HG03469 (cell line): ENCODE results near the gene GRIN3A.

Experiments
- ATAC-seq: cut with Tn5 transposase; IDR thresholded peaks from one replicate; pipeline ENCODE4 v1.9.1; 2021; ENCODE audit warnings: mild to moderate bottlenecking, moderate library complexity, moderate number of reproducible peaks; ENCODE audit not compliant: unreplicated experiment

GRIN3A gene

DNA sequence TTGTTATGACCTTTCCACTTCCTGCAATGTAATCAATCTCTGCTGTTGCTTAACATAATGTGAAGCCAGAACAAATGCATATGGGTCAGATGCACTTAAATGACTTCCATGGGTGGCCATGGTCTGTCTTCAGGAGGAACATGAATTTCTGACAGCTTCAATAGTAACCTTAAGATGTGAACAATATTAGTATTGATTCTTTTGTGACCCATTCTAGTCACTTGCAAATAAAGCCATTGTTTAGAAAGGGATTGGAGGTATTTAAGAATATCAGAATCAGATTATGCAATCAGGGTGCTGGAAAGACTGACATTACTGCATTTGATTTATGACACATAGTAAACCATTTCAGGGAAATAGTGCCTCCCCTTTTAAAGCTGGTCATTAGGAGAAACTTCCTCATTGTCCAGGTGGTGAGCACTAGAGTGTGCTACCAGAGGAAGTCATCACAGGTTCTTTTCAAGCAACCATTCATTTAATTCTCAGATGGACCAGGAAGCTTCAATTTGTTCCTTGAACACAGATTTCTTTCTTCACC lies 32.1 kb downstream of the GRIN3A start:
- ATAC-seq: no peak

DNA sequence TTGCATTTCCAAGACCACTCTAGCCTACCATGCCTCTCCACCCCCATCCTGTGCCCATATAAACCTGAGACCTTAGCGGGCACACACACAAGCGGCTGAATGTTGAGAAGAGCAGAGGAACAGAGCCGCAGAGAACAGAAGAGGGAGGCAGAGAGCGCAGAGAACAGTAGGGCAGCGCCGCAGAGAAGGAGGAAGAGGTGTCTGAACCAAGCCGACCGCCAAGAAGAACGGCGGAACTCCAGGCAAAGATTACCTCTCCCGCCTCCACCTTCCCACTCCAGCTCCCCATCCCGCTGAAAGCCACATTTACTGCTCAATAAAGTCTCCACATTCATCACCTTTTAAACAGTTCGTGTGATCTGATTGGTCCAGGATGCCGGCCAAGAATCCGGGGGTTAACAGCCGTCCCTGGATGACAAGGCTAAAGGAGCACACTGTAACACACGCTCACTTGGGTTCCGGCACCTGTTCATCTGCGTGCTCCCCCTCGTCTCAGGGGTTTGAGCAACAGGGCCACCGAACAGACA lies 33.2 kb downstream of the GRIN3A start:
- ATAC-seq: peak; percentile 68

DNA sequence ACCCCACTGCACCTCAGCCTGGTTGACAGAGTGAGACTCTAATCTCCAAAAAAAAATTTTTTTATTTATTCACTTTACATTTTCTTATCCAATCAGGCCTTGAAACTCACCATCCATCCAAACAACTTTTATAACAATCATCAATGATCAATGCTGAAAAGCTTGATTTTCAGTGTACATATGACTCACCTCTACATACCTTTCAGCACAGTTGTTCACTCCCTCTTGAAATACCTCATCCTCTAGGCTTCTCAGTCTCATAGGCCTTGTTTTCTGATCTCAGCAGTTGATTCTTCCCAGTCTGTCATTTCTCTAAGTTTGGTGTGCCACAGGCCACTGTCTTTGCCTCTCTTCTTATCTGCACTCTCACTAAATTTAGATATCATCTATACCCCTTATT lies 36.2 kb downstream of the GRIN3A start:
- ATAC-seq: no peak

DNA sequence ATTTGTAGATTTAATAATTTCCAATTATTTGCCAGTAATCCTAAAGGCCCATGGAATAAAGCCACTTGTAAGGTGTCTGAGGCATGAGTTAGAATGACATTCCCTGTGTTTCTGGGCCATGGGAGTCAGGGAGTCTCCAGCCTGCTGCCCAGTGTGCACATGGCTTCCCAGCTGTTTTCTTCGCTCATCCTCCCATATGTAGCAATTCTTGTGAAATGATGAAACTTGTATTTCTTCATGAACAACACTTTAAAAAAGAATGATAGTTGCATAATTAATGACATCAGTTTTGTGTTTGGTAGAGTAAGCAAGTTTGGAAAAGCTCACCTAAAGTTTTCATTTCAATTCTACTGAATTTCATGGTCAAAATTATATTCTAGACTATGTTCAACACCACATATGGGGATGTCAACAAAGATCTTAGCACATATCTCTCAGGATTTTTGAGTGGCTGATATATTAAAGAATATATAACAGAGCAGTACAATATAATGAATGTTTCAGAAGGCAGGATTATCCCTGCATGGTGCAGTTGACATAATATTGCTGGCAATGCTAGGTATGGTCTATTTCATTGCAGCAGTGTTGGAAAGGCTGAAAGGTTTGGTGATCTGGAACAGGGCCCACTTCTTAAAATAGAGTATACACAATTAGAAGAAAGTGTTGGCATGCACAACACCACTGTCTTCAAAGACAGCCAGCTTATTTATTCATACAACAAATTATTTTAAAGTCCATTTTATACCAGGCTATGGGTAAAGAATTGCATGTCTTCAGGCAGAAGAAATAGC lies 44.7 kb downstream of the GRIN3A start:
- ATAC-seq: no peak

DNA sequence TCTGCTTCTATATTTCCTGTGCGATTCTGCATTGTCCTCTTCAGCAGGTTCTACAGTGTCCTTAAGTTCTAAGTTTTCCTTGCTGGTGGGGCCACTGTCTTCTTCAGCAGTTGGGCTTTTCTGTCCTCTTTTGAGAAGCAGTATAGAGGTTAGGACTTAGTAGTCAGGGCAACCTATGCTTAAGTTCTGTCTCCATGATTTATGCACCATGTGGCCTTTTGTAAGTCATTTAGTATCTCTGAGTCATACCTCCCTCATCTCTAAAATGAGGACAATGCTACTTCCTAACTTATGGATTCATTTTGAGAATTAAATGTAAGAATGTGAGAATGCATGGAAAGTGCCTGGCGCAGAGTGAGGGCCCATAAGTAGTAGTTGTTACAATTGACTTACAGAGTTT lies 46.8 kb downstream of the GRIN3A start:
- no peak for ATAC-seq

DNA sequence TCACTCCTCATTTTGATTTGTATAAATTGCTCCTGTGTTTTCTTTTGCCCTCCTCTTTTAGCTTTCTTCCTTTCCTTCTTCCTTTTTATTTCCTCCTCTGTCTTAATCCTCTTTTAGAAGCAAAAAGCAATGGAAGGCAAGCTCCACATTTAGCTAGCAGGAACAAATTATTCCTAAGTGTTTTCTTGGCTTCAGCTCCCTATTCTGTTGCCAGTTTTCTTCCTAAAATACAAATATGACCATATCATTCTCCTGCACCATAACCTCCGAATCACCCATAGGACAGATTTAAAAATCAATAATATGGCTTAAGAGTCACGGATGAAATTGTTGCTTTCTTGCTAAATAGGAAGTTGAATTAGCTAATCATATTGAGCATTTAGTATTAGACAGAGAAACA lies 49.4 kb downstream of the GRIN3A start:
- ATAC-seq: no peak

DNA sequence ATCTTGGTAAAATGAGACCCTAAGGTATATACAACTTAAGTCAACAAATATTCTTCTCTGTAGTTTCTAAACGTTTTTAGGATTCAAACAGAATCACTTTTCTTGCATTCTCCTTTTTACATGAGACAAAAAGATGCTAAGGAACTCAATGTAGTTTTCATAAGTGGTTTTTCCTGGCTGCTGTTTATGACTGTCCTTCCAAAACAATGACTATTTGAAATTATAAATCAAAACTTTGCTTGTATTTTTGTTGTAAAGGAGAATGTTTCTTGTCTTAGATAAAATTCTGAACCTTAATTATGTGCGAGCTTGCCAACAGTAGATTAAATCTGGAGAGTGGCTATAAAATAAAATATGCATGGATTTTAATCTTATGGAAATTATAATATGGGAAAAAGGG lies 53.8 kb downstream of the GRIN3A start:
- ATAC-seq: no peak

DNA sequence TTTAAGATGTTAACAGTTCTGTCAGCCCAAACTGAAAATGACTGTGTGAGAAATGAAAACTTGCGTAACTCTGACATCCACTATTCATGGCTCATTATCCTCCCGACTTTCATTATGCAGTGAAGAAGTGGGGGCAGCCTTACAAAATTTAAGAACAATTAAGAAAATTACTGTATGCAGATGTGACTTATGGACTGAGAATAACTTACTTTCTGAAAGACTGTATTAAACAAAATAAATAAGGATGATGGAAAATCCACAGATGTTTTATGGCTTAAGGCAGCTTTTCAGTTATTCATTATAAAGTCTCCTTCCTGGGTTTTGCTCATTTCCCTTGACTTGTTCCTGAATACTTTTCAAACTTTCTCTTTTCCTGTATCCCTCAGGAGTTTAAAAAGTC lies 55.2 kb downstream of the GRIN3A start:
- no peak for ATAC-seq

DNA sequence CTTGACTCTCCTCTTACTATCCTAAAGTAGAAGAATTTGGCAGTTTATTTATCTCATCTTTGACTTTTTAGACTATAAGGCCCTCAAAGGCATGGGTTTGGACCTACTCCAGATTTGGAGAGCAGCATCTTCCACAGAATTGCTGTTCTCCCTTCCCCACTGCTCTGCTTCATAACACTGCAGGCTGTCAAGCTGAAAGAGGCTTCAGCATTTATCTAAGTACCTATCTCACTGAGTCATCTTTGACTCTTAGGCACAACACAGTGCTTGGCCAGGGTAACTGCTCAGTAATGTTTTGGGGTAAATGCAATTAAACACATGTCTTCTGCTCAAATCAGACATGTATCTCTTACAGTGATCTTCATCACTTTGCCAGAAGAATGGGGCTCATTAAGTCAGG lies 60.6 kb downstream of the GRIN3A start:
- ATAC-seq: no peak

DNA sequence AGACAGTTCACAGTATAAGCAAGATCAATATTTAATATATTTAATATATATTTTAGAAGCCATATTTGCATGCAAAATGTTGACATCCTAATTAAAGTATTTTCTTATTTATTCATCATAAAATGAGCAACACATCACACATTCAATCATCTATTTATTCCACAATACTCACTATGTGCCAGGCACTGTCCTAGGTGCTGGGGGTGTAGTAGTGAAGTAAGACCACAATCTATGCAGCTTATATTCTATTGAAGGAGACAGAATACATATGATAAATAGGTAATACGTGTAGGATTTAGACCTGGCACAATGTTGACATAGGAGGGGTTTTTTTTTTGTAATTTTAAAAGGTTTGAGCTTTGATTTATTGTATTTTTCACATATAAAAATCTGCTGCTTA lies 63.1 kb downstream of the GRIN3A start:
- ATAC-seq: no peak

DNA sequence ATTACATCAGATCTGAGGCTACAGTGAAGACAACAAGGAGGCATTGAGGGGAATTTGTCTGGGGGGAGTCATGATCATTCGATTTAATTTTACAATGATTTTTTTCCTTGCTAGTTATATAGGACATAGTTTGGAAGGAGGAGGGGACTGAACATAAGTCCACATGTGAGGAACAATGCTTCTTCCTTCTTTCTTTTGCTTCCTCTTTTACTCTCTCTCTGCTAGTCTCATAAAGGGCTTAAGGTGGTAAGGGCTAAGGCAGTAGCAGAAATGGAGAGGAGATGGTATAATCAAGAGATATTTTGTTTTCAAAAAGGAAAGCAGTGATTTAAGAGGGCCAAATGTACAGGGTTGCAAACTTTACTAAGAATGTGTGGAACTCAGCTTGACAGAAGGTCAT lies 64.3 kb downstream of the GRIN3A start:
- no peak for ATAC-seq

DNA sequence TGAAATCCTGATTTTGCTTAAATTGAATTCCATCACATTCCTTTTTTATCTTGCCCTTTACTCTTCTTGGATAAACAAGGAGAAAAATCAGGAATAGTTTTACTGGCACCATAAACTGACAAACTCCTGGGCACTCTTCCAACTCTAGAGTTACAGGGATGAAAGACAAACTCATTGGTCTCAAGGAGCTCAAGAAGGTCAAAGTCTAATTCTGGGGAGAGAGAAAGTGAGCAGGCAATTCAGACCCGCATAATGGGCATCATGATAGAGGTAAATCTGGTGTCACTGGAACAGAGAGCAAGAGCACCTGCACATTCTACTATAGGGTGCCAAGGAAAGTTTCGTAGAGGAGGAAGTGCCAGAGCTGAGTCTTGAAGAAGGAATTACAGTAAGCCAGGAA lies 64.8 kb downstream of the GRIN3A start:
- no peak for ATAC-seq

DNA sequence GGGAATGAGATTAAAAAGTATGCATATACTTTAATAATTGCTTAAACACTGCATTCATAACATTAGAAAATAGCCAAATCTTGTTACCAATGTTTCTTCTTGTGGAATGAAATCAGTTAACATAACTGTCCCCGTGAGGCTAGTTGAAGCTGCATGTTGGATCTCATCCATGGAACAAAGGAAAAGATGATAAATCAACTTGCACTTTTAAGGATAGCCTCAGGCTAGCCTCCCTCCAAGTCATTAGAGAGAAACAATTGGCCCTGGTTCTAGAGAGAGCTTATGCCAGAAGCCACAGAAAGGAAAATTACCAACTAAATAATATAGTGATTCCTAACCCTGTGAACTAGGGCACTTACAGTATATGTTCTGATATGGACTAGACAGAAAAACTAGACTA lies 66.9 kb downstream of the GRIN3A start:
- ATAC-seq: no peak

DNA sequence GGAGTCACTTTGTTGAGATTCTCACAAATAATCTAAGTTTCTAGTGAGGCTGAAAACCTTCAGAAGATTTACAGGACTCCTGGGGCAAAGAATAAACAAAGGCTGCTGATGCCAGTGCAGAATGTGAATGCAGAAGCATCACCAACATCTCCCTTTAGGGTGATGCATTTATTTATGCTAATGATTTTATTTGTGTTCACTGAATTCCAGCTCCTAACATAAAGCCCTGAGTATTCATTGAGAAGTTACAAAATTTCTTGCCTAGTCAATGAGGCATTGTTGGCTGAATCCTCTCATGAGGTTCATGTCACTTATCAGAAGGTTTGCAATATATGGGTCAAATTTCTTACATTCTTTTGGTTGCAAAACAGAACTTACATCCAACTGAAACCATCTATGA lies 70.0 kb downstream of the GRIN3A start:
- ATAC-seq: no peak

DNA sequence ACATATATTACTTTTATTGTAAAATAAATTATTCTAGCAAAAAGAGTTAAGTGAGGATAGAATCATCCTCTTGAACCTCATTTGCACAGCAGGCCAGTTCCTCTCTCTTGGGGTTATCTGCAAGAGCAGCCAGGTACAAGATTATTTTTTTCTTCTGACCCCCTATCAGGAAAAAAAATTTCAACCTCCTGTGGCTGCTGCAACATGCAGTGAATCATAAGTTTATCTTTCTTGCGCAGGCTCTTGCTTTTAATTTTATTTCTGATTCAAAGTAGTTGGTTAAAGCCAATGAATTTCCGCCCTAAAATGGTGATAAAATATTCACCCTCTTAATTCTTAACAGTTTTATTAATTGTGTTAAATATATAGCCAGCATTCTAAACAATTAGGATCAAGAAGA lies 74.0 kb downstream of the GRIN3A start:
- ATAC-seq: no peak

DNA sequence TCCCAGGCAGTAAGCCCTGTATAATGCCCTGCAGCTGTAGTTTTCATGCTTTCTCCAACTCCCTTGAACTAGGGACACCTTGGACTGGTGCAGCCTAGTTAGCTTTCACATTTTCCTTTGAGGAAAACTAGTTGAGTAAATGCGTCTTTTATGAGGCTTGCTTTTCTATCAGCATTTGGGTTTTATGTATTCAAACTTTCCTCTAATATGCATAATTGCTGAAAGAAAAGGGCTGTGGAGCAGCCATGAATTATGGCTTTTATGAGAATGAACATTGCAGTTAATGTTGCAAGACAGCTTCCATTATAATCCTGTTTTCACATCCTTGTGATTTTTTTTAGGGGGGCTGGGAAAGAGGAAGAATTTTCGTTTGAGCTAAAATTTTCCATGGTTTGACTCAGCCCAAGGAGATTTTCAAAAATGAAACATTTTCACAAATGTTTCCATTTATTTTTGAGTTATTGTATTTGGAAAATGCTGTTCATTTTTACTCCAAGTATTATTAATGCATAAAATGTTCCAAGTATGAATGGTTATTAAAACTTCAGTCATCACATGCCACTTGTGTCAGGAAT lies 85.8 kb downstream of the GRIN3A start:
- ATAC-seq: no peak

DNA sequence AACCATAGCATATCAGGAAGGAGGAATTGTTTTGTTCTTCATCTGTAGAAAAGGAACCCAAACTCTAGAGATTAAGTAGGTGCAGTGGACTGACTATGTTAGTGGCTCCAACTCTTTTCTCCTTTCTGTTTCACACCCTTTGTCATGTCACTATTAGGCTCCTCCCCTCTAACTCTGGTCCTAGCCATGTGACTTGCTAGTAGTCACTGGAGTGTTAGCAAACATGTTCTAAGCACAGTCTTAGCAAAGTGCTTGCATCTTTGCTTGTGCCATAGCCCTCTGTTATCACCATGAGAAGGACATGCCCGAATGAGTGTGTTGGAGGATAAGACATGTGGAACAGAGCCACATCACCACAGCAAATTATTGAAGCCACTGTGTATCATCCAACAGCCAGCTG lies 88.3 kb downstream of the GRIN3A start:
- ATAC-seq: peak; percentile 65

DNA sequence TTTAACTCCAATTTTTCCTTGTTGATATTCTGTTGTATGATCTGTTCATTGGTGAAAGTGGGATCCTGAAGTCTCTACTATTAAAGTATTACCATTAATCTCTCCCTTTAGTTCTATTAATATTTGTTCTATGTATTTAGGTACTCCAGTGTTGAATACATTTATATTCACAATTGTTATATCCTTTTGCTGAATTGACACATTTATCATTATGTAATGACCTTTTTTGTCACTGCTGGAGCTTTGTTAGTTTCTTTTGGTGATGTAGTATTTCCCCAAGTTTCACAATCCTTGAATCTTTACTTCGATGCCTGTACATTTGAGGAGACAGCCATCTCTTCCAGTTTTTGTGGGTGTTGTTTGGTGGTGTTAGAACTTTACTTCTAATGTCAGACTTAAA lies 90.0 kb downstream of the GRIN3A start:
- ATAC-seq: no peak

DNA sequence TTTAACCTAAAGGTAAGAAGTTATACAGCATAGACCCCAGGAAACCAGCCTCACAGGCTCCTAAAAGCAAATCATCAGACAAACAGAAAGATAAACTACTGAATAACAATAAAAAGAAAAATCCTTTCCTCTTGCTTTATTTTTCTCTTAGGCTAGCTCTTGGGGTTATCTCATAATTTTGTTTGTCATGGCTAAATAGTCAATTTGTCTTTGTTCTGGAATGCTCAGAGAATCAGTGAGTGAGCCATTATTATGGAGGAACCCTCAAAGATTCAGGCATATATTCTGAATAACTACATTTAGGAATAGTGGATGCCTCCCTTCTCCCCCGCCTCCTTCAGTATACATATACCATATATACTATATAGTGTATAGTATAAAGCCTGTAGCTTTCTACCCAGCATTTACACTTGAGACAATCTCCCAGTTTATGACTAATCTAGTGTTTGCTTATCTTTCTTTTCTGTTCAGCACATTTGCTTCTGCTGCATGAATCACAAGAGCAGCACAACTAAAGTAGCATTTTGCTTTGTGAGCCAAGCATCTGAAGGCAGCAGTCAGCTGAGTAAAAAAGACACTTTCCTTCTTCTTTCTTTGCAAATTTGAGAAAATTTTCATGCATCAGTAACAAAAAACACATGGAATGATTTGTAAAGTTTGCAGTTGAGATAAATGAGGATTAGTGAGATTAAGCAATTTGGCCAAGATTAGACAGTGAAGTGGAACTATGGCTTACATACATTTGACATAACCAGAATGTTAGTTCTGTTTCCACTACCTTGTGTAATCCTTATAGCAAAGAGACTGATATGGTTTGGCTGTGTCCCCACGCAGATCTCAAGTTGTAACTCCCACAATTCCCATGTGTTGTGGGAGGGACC lies 98.4 kb downstream of the GRIN3A start:
- no peak for ATAC-seq

DNA sequence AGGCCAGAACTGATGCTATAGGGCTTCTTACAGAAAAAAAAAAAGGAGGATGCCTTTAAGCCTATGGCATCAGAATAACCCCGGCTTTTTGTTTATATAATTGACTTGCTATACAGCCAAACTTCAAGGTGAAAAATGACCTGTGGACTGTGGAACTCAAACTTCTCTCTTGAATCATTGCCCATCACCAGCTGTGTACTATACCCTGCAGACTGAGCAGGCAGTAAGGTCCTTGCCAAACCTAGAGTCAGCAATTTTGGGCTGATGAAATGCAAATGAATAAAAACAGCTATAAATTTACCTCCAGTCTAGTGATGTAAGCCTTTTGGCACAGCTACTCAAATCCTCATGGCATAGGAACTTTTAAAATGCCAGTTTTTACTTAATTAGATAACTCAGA lies 99.1 kb downstream of the GRIN3A start:
- no peak for ATAC-seq

DNA sequence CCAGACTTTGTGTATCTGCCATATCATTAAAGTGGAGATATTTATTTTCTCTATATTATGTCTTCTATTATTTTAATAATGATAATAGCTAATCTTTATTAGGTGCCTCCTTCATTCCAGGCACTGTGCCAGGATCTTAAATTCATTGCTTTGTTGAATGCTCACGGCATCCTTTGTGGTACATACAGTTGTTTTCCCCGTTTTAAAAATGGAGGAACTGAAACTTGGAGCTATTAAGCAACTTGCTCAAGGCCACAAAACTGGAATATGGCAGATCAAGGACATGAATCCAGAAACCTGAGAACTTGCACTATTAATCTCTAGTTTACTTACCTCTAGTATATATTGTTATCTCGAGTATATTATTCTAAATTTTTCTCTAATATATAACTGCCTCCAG lies 102.2 kb downstream of the GRIN3A start:
- no peak for ATAC-seq
